MM.1S (cell line): ENCODE data around the gene DLX2.
"Not testable (repeated sequence)": the region's sequence is repeated elsewhere in the genome, so short reads cannot be mapped to it uniquely, and the experiment has no call there.

Experiments used
- CTCF ChIP-seq: fragments of 300-600 bp; sonication (generic); IDR thresholded peaks from 2 replicates; pipeline ENCODE4 v1.5.1; 2016; ENCODE audit warnings: antibody characterized with exemption, low read length, mixed read lengths
- EZH2 ChIP-seq: fragments of 300-600 bp; sonication (generic); optimal IDR thresholded peaks from 2 replicates; pipeline ENCODE3; 2017; ENCODE audit warnings: low read depth, mild to moderate bottlenecking, antibody characterized with exemption, low read length, mixed read lengths

DNA sequence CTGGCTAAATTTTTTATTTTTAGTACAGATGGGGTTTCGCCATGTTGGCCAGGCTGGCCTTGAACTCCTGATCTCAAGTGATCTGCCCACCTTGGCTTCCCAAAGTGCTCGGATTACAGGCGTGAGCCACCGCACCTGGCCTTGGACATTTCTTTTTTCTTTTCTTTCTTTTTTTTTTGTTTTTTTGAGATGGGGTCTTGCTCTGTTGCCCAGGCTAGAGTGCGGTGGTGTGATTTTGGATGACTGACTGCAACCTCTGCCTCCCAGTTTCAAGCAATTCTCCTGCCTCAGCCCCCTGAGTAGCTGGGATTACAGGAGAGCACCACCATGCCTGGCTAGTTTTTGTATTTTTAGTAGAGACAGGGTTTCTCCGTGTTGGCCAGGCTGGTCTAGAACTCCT, 11.5 kb upstream of the DLX2 start:
- TF ChIP-seq CTCF, EZH2: not testable (repeated sequence)
